ENCODE data around the gene CCND3. TPM values are rescaled to one million over a fixed set of nuclear protein-coding genes. Genes with fewer than 3 reads are reported as not detected.

CCND3 gene
- total and polyA plus RNA-seq, 10 of the 15 experiments (the other 5 are each of a cell fraction or from before 2014, with no cell fraction given), result 6.0 to 86.4 (median 31.5) TPM

DNA sequence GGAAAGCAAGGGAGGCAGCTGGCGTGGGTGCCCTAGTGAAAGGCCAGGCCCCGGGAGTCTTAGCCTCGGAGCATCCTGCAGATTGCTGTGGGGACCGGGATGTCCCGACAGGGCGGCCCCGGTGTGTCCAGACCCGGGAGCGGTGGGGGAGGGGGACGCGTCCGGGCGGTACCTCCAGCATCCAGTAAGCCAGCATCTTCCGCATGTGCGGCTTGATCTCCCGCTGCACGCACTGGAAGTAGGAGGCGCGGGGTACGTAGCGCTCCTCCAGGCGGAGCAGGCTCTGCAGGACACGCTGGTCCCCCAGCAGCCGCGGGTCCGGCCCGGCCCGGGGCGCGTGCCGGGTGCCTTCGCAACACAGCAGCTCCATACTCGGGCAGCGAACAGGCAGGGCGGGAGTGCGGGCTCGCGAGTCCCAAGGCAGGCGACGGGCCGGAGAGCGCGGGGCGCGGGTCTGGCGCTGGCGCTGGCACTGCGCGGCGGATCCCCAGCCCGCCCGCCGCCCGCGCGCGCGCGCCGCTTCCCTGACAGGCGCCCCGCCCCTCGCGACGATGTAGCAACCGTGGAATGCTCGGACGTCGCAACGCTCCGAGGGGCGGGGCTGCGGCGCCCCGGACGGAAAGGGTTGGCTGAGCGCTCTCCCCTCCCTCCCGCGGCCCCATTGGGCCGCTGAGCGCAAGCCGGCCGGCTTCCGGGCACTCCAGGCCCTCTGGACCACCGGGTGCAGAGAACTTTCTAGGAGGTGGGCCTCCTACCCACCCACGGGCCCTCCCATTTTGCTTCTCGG lies at the start of gene CCND3 (continued):
- TF ChIP-seq, protein P1, sequence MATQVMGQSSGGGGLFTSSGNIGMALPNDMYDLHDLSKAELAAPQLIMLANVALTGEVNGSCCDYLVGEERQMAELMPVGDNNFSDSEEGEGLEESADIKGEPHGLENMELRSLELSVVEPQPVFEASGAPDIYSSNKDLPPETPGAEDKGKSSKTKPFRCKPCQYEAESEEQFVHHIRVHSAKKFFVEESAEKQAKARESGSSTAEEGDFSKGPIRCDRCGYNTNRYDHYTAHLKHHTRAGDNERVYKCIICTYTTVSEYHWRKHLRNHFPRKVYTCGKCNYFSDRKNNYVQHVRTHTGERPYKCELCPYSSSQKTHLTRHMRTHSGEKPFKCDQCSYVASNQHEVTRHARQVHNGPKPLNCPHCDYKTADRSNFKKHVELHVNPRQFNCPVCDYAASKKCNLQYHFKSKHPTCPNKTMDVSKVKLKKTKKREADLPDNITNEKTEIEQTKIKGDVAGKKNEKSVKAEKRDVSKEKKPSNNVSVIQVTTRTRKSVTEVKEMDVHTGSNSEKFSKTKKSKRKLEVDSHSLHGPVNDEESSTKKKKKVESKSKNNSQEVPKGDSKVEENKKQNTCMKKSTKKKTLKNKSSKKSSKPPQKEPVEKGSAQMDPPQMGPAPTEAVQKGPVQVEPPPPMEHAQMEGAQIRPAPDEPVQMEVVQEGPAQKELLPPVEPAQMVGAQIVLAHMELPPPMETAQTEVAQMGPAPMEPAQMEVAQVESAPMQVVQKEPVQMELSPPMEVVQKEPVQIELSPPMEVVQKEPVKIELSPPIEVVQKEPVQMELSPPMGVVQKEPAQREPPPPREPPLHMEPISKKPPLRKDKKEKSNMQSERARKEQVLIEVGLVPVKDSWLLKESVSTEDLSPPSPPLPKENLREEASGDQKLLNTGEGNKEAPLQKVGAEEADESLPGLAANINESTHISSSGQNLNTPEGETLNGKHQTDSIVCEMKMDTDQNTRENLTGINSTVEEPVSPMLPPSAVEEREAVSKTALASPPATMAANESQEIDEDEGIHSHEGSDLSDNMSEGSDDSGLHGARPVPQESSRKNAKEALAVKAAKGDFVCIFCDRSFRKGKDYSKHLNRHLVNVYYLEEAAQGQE (IDR thresholded peaks at IDR 0.05; ENCODE audit: low read depth, low read length), result no peak
- TF ChIP-seq CHD2 (IDR thresholded peaks at IDR 0.05; ENCODE audit: borderline replicate concordance, low read depth, low read length), result no peak
- TF ChIP-seq FOXK2 (IDR thresholded peaks at IDR 0.05), result no peak
- no peak for TF ChIP-seq SPI1 (IDR thresholded peaks at IDR 0.05; ENCODE audit: borderline replicate concordance, insufficient read depth, low read depth, low read length)
- TF ChIP-seq CREB1 (IDR thresholded peaks at IDR 0.05; ENCODE audit: low read depth), result 0 out of 2 replicates have a peak, but pooled peaks have one; percentile 31
- TF ChIP-seq, protein P2, sequence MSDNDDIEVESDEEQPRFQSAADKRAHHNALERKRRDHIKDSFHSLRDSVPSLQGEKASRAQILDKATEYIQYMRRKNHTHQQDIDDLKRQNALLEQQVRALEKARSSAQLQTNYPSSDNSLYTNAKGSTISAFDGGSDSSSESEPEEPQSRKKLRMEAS (IDR thresholded peaks at IDR 0.05; ENCODE audit: low read depth, low read length), result no peak; the same call in 1 of the 2 replicates
- TF ChIP-seq BCL3 (IDR thresholded peaks at IDR 0.05; ENCODE audit: borderline replicate concordance, insufficient read depth, low read depth, low read length, poor library complexity, severe bottlenecking), result no peak
- TF ChIP-seq KDM1A (IDR thresholded peaks at IDR 0.05; ENCODE audit: borderline replicate concordance), result no peak
- TF ChIP-seq PKNOX1 (IDR thresholded peaks at IDR 0.05), result peak; percentile 3; the same call in 1 of the 2 replicates
- no peak for TF ChIP-seq MTA3 (IDR thresholded peaks at IDR 0.05; ENCODE audit: borderline replicate concordance, low read length)
- TF ChIP-seq, protein P3, sequence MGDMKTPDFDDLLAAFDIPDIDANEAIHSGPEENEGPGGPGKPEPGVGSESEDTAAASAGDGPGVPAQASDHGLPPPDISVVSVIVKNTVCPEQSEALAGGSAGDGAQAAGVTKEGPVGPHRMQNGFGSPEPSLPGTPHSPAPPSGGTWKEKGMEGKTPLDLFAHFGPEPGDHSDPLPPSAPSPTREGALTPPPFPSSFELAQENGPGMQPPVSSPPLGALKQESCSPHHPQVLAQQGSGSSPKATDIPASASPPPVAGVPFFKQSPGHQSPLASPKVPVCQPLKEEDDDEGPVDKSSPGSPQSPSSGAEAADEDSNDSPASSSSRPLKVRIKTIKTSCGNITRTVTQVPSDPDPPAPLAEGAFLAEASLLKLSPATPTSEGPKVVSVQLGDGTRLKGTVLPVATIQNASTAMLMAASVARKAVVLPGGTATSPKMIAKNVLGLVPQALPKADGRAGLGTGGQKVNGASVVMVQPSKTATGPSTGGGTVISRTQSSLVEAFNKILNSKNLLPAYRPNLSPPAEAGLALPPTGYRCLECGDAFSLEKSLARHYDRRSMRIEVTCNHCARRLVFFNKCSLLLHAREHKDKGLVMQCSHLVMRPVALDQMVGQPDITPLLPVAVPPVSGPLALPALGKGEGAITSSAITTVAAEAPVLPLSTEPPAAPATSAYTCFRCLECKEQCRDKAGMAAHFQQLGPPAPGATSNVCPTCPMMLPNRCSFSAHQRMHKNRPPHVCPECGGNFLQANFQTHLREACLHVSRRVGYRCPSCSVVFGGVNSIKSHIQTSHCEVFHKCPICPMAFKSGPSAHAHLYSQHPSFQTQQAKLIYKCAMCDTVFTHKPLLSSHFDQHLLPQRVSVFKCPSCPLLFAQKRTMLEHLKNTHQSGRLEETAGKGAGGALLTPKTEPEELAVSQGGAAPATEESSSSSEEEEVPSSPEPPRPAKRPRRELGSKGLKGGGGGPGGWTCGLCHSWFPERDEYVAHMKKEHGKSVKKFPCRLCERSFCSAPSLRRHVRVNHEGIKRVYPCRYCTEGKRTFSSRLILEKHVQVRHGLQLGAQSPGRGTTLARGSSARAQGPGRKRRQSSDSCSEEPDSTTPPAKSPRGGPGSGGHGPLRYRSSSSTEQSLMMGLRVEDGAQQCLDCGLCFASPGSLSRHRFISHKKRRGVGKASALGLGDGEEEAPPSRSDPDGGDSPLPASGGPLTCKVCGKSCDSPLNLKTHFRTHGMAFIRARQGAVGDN (IDR thresholded peaks at IDR 0.05), result no peak
- TF ChIP-seq WRNIP1 (IDR thresholded peaks at IDR 0.05; ENCODE audit: borderline replicate concordance, low read depth, low read length), result no peak
- TF ChIP-seq STAT3 (IDR thresholded peaks at IDR 0.05; ENCODE audit: low read depth, low read length), result no peak
- TF ChIP-seq ESRRA (IDR thresholded peaks at IDR 0.05; ENCODE audit: low read length), result no peak
- TF ChIP-seq POLR2AphosphoS5 (IDR thresholded peaks at IDR 0.05; ENCODE audit: low read length), result peak; percentile 52; the same call in 1 of the 2 replicates
- TF ChIP-seq POU2F2 (IDR thresholded peaks at IDR 0.05; ENCODE audit: borderline replicate concordance, low read depth, low read length), result no peak
- no peak for TF ChIP-seq RBBP5 (conservative IDR thresholded peaks at IDR 0.05)
- no peak for TF ChIP-seq RUNX3 (IDR thresholded peaks at IDR 0.05; ENCODE audit: low read length)
- TF ChIP-seq RB1 (IDR thresholded peaks at IDR 0.05; ENCODE audit: borderline replicate concordance), result peak; percentile 85
- no peak for TF ChIP-seq PML (IDR thresholded peaks at IDR 0.05; ENCODE audit: low read length)
- no peak for TF ChIP-seq SREBF1 (IDR thresholded peaks at IDR 0.05; ENCODE audit: low read length)

Data from GM12878 (cell line).